Measurements from ENCODE around the gene AKR1E2. TPM values are rescaled to one million over a fixed set of nuclear protein-coding genes. Genes with fewer than 3 reads are reported as not detected.

The AKR1E2 gene
- total and polyA plus RNA-seq, 9 of the 15 experiments (the other 6 are each of a cell fraction or from before 2014, with no cell fraction given) = 4.2 to 16.6 (median 9.8) TPM

- no peak for TF ChIP-seq ATF6 (CRISPR knock-in tag; IDR thresholded peaks at IDR 0.05)
- TF ChIP-seq GATAD2A (IDR thresholded peaks at IDR 0.05) = no peak
- TF ChIP-seq NUFIP1 (IDR thresholded peaks at IDR 0.05; ENCODE audit: partially characterized antibody) = no peak
Measured at GRCh38 chr10:4813023-4813422, 13.0 kb upstream of the AKR1E2 start (continued).

- Histone ChIP-seq H4K20me1 (replicated peaks; ENCODE audit: control insufficient read depth, insufficient read depth, low read length) (no peaks in the 10 kb centered on the region), H3K4me3 (no peak overlapping the region), H3K36me3 (ENCODE audit: control insufficient read depth, insufficient read depth, low read length) (no peaks in the 10 kb centered on the region), H3K4me2 (ENCODE audit: insufficient read depth, low read length) (no peak overlapping the region), H3K9ac (ENCODE audit: insufficient read depth in 1 of 2, low read depth in 2 of 2, low read length in 2 of 2) (no peak overlapping the region), H2AFZ (ENCODE audit: low read depth, low read length) (no peak overlapping the region), H3K9me1 (ENCODE audit: control insufficient read depth, insufficient read depth, low read length) (no peaks in the 10 kb centered on the region), H3K27ac (ENCODE audit: extremely low read depth, low read depth, low read length) (no peak overlapping the region; the same call in 2 of the 3 replicates), H3K27me3 (ENCODE audit: control insufficient read depth in 2 of 2, insufficient read depth in 2 of 2, low read length in 2 of 2) (no peaks in the 10 kb centered on the region), H3K79me2 (ENCODE audit: control insufficient read depth, insufficient read depth, low read length) (no peaks in the 10 kb centered on the region), H3K4me1 (replicated peaks in 1 of 2; ENCODE audit: control insufficient read depth in 2 of 2, insufficient read depth in 2 of 2, low read length in 2 of 2) (peaks cover 0 to 8% of the 10 kb centered on the region in 2 experiments; a peak in 2 of 5 replicates), H3K9me3 (replicated peaks; ENCODE audit: control insufficient read depth, insufficient read depth, low read depth, low read length) (peaks cover 13% of the 10 kb centered on the region)
- TF ChIP-seq MCM5 (IDR thresholded peaks at IDR 0.05; ENCODE audit: low read depth) = no peak
- BruUV-seq (replicated peaks) = no TSS peak
- ChIA-PET CTCF (ENCODE audit: low intra/inter-chr PET ratio) (interaction anchor here (0.6 to 1.2 kb wide), 2 partner anchors 26 to 552 kb away, joined by 3 read pairs; no protein-coding TSS in a partner anchor), POLR2A (no interaction called here)
- ATAC-seq (no peak), FAIRE-seq (no peak), DNase-seq (ENCODE audit: extremely low read depth in 1 of 4, low spot score in 3 of 4) (no peak)
- 53% methylated on average over 5 of the region's 5 CpGs for WGBS (ENCODE audit: insufficient coverage, low coverage, missing lambda C conversion rate)
- intact Hi-C loops (cut with micrococcal nuclease) = loop anchor here (10.0 kb wide), 1 partner anchor 281 kb away; the partner anchor contains the start of gene AKR1C3
- in situ Hi-C loops (cut with MboI) = no loop called here
Measured at GRCh38 chr10:4813496-4813895, 12.5 kb upstream of the AKR1E2 start.
